Endothelial cell of umbilical vein (primary cell): ENCODE data around the gene TXLNA. TPM values are rescaled to one million over a fixed set of nuclear protein-coding genes. Genes with fewer than 3 reads are reported as not detected.

ENCODE experiments used
- BruUV-seq: library from RNA; stranded (reverse); fragments of 400-500 nt; replicated peaks from 2 replicates; lab custom pipeline; 2021; lab: Mats Ljungman, UMichigan
- CTCF ChIA-PET: fragments of 300-600, 350-600 bp; sonication (Branson Sonifier 250); formaldehyde crosslinking; loops from one replicate; lab custom pipeline; 2021; ENCODE audit warnings: antibody characterized with exemption, inconsistent platforms; lab: Charles Lee
- POLR2A ChIA-PET: fragments of 300-600, 350-600 bp; sonication (Branson Sonifier 250); formaldehyde crosslinking; loops from one replicate; lab custom pipeline; 2021; ENCODE audit warnings: antibody characterized with exemption, inconsistent platforms; lab: Charles Lee
- DNase-seq: peaks from one replicate; pipeline ENCODE4 v3.0.0-alpha.2; 2011; ENCODE audit warnings: low read depth, low spot score
- FAIRE-seq: peaks from 2 replicates; lab custom pipeline; 2011; peaks lifted over from hg19 to GRCh38; lab: Jason Lieb, UNC
- H2AFZ ChIP-seq: 2 replicates; pipeline ENCODE4 v1.6.0; 2012; ENCODE audit warnings: low read depth, low read length, control low read depth, inconsistent platforms
- H3K27ac ChIP-seq: 2 replicates; pipeline ENCODE4 v1.5.1; 2011; ENCODE audit warnings: low read depth, mild to moderate bottlenecking, control low read depth, low read length, moderate library complexity; ENCODE audit not compliant: insufficient read depth
- H3K27me3 ChIP-seq, 2 experiments: 2 replicates each; pipeline versions ENCODE4 v1.6.0 to v1.6.1; 2011; ENCODE audit warnings: low read length in 2 of 2, mixed read lengths in 1 of 2; ENCODE audit not compliant: control insufficient read depth in 2 of 2, insufficient read depth in 2 of 2
- H3K36me3 ChIP-seq, 2 experiments: 2 replicates in 1 of 2; 3 replicates in 1 of 2; pipeline ENCODE4 v1.5.1; 2011; ENCODE audit warnings: low read length in 2 of 2, mild to moderate bottlenecking in 1 of 2, moderate library complexity in 1 of 2; ENCODE audit not compliant: control insufficient read depth in 2 of 2, insufficient read depth in 2 of 2; ENCODE audit errors: extremely low read depth in 1 of 2
- H3K4me1 ChIP-seq: 3 replicates; pipeline ENCODE4 v1.5.1; 2011; ENCODE audit warnings: mild to moderate bottlenecking, low read length; ENCODE audit not compliant: control insufficient read depth, insufficient read depth; ENCODE audit errors: extremely low read depth
- H3K4me2 ChIP-seq: 2 replicates; pipeline ENCODE4 v1.6.1; 2011; ENCODE audit warnings: low read length, control low read depth, mixed read lengths; ENCODE audit not compliant: insufficient read depth
- H3K4me3 ChIP-seq, 3 experiments: fragments of 200-600 bp in 1 of 3; sonication (generic), shearing (Covaris generic) in 1 of 3; replicated peaks in 1 of 3; 2 replicates each; pipeline ENCODE4 v1.5.1; 2011 to 2016; ENCODE audit warnings: control low read depth in 3 of 3, low read length in 3 of 3, mild to moderate bottlenecking in 2 of 3, inconsistent platforms in 1 of 3, low read depth in 1 of 3, moderate library complexity in 1 of 3; ENCODE audit not compliant: insufficient read depth in 1 of 3
- H3K79me2 ChIP-seq: 2 replicates; pipeline ENCODE4 v1.6.0; 2012; ENCODE audit warnings: low read length, inconsistent platforms; ENCODE audit not compliant: control insufficient read depth, insufficient read depth
- H3K9ac ChIP-seq: replicated peaks from 2 replicates; pipeline ENCODE3; 2011; ENCODE audit warnings: low read length, control low read depth; ENCODE audit not compliant: insufficient read depth; ENCODE audit errors: extremely low read depth
- H3K9me1 ChIP-seq: replicated peaks from 3 replicates; pipeline ENCODE4 v1.6.0; 2011; ENCODE audit warnings: mild to moderate bottlenecking, low read length; ENCODE audit not compliant: control insufficient read depth, insufficient read depth; ENCODE audit errors: extremely low read depth
- H3K9me3 ChIP-seq: replicated peaks from 2 replicates; pipeline ENCODE4 v1.5.1; 2012; ENCODE audit warnings: low read length, inconsistent platforms; ENCODE audit not compliant: control insufficient read depth, insufficient read depth
- H4K20me1 ChIP-seq: replicated peaks from 2 replicates; pipeline ENCODE3; 2011; ENCODE audit warnings: mild to moderate bottlenecking, low read length; ENCODE audit not compliant: control insufficient read depth, insufficient read depth; ENCODE audit errors: extremely low read depth
- EZH2 ChIP-seq: IDR thresholded peaks from 2 replicates; pipeline ENCODE4 v1.6.1; 2012; ENCODE audit warnings: borderline replicate concordance, low read depth, mild to moderate bottlenecking, moderate library complexity, low read length, inconsistent platforms; ENCODE audit not compliant: severe bottlenecking
- FOS ChIP-seq: IDR thresholded peaks from 2 replicates; pipeline ENCODE4 v1.6.1; 2011; ENCODE audit warnings: mild to moderate bottlenecking, low read length, moderate library complexity, borderline replicate concordance; ENCODE audit not compliant: insufficient read depth
- GATA2 ChIP-seq: IDR thresholded peaks from 2 replicates; pipeline ENCODE4 v1.7.0; 2011; ENCODE audit warnings: low read depth, mild to moderate bottlenecking, moderate library complexity, mixed read lengths, low read length; ENCODE audit not compliant: insufficient read length, insufficient read depth
- JUN ChIP-seq: IDR thresholded peaks from 2 replicates; pipeline ENCODE4 v1.6.1; 2011; ENCODE audit warnings: borderline replicate concordance, low read depth; ENCODE audit not compliant: insufficient read length, insufficient read depth
- MAX ChIP-seq: IDR thresholded peaks from 2 replicates; pipeline ENCODE4 v1.6.1; 2011; ENCODE audit not compliant: insufficient read depth, insufficient read length
- MYC ChIP-seq: IDR thresholded peaks from one replicate; pipeline ENCODE4 v1.6.1; 2011; ENCODE audit warnings: mild to moderate bottlenecking, low read depth, low read length
- POLR2A ChIP-seq: IDR thresholded peaks from 2 replicates; pipeline ENCODE4 v1.6.1; 2012; ENCODE audit warnings: low read depth, mild to moderate bottlenecking, control low read depth, low read length
- POLR2AphosphoS5 ChIP-seq: IDR thresholded peaks from 2 replicates; pipeline ENCODE4 v1.6.1; 2012; ENCODE audit warnings: low read depth, mild to moderate bottlenecking, control low read depth, low read length, moderate library complexity; ENCODE audit not compliant: insufficient read depth
- dilution Hi-C: fragments of 300-500 bp; cut with MboI; formaldehyde crosslinking; loops from one replicate; pipeline ENCODE4 v1.15.0; 2019; ENCODE audit warnings: low sequenced_read_pairs; ENCODE audit not compliant: extremely low pct_ligation_motif_present
- intact Hi-C: fragments of 100-400 bp; cut with micrococcal nuclease; formaldehyde crosslinking; loops from one replicate; pipeline ENCODE4 v1.10.0; 2022
- polyA plus RNA-seq, 4 experiments: library from polyadenylated mRNA; depleted of rRNA in 3 of 4; stranded (reverse) in 3 of 4; unstranded in 1 of 4; fragments of >200 nt; gene quantifications; 2 replicates each; pipeline versions ENCODE4 v1.2.1 to v1.2.3, GENCODE V29; 2011 to 2012; ENCODE audit warnings: missing spikeins in 1 of 4
- total RNA-seq: library from RNA; stranded (reverse); gene quantifications from 2 replicates; pipeline ENCODE4 v1.2.3, GENCODE V29; 2021
- TF ChIP-seq, protein P1 (sequence below), 2 donors: IDR thresholded peaks; 1 replicate in 1 of 2; 2 replicates in 1 of 2; pipeline ENCODE4 v1.5.1; 2011; ENCODE audit warnings: low read length in 2 of 2, mild to moderate bottlenecking in 2 of 2, moderate library complexity in 2 of 2, control low read depth in 1 of 2, inconsistent platforms in 1 of 2, low read depth in 1 of 2; ENCODE audit not compliant: insufficient read depth in 1 of 2; ENCODE audit errors: extremely low read depth in 1 of 2

Gene TXLNA
- total and polyA plus RNA-seq, 2 donors (not counting 3 experiments of a cell fraction or from before 2014, with no cell fraction given), result 41.8 to 69.4 TPM

DNA sequence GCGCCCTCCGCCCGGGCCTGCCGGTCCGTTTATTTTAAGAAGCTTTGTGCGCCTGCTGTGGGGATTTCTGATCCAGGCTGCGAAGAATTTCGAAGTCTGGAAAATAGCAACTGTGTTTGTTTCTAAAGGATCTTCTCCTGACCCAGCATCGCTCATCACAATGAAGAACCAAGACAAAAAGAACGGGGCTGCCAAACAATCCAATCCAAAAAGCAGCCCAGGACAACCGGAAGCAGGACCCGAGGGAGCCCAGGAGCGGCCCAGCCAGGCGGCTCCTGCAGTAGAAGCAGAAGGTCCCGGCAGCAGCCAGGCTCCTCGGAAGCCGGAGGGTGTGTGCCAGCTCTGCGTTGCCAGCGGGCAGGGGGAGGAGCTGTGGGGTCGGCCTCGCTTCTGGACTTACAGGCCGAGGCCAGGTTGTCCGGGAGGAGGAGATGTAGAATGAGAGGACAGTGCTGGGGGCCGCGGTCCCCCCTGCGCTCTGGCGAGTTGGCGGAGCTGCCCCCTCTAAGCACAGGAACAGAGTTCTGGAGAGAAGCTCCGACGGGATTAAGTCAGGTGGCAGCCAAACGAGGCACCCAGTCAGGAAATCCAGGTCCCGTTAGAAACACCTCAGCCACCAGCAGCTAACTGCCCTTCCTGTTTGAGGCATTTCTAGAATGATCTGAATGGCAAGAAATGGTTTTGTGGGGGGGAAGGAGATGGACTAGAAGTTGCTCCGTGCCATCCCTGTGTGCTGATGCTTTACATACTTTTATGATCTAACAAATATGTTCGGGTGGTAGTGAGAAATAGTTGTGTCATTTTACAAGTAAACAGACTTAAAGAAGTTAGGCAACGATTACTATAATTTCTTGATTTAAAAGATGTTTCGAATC, 948 bp downstream of the TXLNA start:
- H3K9me3 ChIP-seq, result no peaks in the 10 kb centered on the region
- DNase-seq (no peak), FAIRE-seq (peak; percentile 71)
- peak overlapping the region; percentile 53 to 90 (median 89) for H3K4me3 ChIP-seq
- TF ChIP-seq POLR2A (no peak), FOS (no peak), MAX (no peak), MYC (no peak), GATA2 (no peak), POLR2AphosphoS5 (no peak), JUN (no peak), EZH2 (no peak)
- TF ChIP-seq, protein P1, sequence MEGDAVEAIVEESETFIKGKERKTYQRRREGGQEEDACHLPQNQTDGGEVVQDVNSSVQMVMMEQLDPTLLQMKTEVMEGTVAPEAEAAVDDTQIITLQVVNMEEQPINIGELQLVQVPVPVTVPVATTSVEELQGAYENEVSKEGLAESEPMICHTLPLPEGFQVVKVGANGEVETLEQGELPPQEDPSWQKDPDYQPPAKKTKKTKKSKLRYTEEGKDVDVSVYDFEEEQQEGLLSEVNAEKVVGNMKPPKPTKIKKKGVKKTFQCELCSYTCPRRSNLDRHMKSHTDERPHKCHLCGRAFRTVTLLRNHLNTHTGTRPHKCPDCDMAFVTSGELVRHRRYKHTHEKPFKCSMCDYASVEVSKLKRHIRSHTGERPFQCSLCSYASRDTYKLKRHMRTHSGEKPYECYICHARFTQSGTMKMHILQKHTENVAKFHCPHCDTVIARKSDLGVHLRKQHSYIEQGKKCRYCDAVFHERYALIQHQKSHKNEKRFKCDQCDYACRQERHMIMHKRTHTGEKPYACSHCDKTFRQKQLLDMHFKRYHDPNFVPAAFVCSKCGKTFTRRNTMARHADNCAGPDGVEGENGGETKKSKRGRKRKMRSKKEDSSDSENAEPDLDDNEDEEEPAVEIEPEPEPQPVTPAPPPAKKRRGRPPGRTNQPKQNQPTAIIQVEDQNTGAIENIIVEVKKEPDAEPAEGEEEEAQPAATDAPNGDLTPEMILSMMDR (IDR thresholded peaks at IDR 0.05; ENCODE audit: extremely low read depth in 1 of 2, insufficient read depth in 1 of 2, low read depth in 1 of 2, low read length in 2 of 2), result no peak
- TSS peak; percentile 36 for BruUV-seq
- H2AFZ ChIP-seq, result peak overlapping the region; percentile 34
- H3K36me3 ChIP-seq, result peaks cover 10 to 12% of the 10 kb centered on the region in 2 experiments
- H3K9ac ChIP-seq, result peak overlapping the region; percentile 95
- ChIA-PET CTCF (interaction anchor here (1.1 to 2.3 kb wide), 3 partner anchors 36 to 105 kb away, joined by 4 to 13 read pairs (median 6); partner anchors contain the start of gene KPNA6), POLR2A (interaction anchor here (0.6 to 2.5 kb wide), 4 partner anchors 14 to 72 kb away, joined by 3 to 9 read pairs (median 4); partner anchors contain the start of genes CCDC28B and KPNA6)
- intact Hi-C loops, result loop anchor here (1.0 to 2.0 kb wide), 2 partner anchors 20 to 108 kb away; partner anchors contain the start of genes CCDC28B and TMEM39B
- peak overlapping the region; percentile 88 for H3K27ac ChIP-seq
- H3K27me3 ChIP-seq, result no peaks in the 10 kb centered on the region
- peaks cover 22% of the 10 kb centered on the region for H3K4me1 ChIP-seq
- dilution Hi-C loops, result no loop called here
- H3K4me2 ChIP-seq, result peak overlapping the region; percentile 96
- peaks cover 45% of the 10 kb centered on the region for H3K79me2 ChIP-seq
- no peaks in the 10 kb centered on the region for H3K9me1 ChIP-seq
- H4K20me1 ChIP-seq, result no peaks in the 10 kb centered on the region
